DMS153 treated with DMSO at 0.1 percent for 48 hours (cell line): ENCODE data around the gene KLHL34.

Source experiments
- DNase-seq: peaks from one replicate; lab custom pipeline; 2025; ENCODE audit not compliant: unreplicated experiment; lab: John Stamatoyannopoulos, UW

The KLHL34 gene

DNA sequence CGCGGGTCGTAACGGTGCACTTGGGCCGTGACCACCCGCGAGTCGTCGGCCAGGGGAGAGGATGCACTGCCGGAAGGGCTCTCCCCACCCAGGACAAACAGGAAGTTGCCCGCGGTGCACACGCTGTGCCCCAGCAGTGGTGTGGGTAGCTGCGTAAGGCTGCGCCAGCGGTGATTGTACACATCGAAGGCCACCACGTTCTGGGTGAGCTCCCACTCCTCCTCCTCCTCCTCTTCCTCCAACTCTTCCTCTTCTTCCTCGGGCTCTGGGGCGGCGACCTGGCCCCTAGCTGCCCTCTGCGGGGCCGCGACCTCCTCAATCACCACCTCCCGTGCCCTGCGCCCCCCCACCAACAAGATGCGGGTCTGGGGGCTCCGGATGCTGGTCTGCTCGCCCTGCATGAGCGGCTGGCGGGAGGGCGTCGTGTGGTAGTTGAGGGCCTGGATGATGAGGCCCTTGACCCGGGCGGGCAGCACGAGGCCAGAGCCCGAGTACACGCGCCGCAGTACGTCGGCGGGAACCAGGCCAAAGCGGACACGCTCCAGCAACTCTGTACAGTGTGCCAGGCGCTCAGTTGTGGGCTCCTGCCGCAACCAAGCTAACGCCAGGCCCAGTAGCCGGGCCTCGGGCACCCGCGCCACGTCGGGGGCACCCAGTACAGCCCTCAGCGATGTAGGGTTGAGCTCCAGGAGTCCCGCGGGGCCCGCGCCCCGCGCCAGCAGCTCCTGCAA, 1.4 kb downstream of the KLHL34 start:
- no peak for DNase-seq

DNA sequence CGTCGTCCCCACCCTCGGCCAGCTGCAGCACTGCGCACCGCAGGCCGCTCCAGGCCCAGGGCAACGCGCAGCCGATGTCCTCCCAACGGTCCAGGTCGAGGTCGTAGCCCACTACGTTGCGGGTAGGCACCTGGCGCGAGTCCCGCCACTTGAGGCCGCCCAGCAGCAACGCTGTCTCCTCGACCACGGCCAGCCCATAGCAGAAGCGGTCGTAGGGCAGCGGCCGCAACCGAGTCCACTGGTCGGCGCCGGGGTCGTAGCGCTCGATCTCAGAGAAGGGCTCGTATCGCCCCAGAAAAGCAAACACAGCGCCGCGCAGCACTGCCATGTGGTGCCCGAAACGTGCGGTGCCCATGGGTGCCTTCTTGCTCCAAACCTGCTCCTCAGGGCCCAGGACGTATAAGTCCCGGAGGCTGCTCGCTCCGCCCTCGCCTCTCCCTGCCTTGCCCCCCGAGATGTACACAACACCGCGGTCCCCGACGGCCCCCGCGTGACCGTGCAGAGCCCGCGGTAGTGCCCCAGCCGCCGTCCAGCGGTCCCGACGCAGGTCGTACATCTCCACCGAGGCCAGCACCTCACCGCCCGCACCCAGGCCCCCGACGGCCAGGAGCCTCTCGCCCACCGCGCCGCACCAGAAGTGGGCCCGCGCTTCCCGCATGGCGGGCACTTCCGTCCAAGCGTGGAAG, 2.1 kb downstream of the KLHL34 start:
- no peak for DNase-seq

DNA sequence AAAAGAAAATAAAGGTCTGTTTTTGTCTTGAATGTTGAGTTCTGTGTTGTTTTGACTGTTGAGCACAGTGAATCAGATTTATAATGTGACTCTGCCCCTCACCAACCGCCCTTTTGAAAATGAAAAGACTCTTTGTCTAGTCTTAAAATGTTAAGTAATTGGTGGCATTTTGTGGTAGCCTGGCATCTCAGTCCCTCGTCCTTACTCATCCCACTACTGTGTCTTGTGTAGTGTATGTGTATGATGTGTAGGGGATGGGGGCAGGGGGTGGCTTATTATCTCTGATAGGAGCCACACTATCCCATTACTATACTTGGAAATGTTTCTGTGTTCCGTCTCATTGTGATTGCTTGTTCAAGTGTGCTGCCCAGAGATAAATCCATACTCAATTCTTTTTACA, 12.2 kb downstream of the KLHL34 start:
- no peak for DNase-seq

GRCh38 chrX:21645431-21645830, 12.7 kb downstream of the KLHL34 start:
- DNase-seq, result no peak

- no peak for DNase-seq
Measured at GRCh38 chrX:21639775-21640174, 18.4 kb downstream of the KLHL34 start.

- no peak for DNase-seq
Measured at GRCh38 chrX:21638311-21638710, 19.8 kb downstream of the KLHL34 start.

DNA sequence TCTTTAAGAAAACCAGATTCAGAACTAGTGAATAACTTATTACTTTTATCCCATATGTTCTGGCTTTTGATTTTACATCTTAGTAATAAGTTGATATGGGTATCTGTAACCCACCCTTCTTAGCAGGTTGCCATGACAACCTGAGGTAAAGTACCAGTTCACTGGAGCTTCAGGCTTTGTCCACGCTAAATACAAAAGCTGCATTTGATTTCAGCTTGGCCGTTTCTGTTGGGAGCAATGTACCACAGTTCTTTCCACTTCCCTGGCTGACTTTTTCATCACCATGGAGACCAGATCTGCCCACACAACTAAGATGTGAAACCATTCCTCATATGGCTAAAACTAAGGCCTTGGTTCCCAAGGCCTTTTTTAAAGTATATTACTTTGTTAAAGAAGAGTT, 26.1 kb downstream of the KLHL34 start:
- no peak for DNase-seq

DNA sequence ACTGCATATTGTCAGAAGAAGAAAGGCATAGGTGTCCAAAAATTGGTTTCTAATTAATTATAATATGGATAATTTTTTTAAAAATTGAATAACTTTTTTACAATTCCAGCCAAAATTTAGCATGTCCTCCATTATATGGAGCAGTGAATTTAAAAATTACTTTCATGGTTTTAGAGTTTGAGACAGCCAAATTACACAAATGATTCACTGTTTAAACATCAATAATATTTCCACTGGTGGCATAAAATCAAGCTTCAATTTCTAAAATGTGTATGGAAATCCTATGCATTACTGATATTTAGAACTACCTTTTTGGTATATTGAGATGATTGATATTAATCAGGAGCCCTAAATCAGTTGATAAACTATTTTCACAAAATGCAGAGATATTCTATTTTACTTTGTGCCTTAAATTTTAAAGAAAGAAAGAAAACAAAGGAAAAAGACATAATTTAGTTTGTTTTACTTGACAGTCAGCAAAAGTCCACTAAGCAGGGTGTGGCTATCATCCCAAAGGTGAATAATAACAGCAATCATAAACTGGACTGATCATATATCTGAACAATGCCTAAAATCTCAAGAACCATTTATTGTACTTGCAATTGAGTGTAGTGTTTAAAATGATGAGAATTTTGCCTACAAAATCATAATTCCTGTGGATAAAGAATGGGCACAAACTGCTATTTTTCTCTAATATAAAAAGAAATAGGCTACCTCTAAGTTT, 34.2 kb downstream of the KLHL34 start:
- DNase-seq, result no peak

- no peak for DNase-seq
Measured at GRCh38 chrX:21620234-21620633, 37.9 kb downstream of the KLHL34 start.

DNA sequence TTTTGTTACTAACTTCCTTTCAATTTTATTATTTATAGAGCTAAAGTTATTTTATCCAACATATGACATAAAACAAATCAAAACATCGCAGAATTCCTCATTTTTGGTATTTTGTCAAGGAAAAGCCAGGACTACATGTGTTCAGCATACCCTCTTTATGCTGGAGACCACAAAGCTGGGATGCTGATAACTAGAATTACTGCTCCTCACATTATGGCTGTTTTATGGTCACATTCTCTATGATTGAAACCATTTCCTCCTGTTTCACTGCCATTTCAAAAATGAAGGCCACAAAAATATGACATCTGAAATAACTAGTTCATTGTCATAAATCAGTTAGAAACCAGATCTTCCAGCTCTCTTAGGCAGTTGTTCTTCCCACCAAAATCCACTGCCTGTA, 41.7 kb downstream of the KLHL34 start:
- no peak for DNase-seq

DNA sequence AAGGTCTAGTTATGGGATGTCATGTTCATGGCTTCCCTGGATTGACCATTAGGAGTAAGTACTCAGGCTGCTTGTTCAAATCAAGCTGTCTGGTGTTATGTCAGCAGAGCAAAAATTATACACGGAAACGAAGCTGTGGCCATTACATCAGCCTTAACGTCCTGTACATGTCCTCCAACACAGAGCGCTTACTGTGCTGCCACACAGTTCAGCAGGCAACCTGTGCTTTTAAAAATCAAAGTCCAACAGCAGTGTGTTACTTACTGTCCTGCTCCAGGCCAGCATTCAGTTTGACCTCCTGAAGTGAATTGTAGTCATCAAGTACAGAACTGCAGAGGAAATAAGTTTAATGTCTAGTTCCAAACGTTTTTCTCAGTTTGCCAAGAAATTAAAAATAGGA, 46.0 kb downstream of the KLHL34 start:
- DNase-seq, result no peak

DNA sequence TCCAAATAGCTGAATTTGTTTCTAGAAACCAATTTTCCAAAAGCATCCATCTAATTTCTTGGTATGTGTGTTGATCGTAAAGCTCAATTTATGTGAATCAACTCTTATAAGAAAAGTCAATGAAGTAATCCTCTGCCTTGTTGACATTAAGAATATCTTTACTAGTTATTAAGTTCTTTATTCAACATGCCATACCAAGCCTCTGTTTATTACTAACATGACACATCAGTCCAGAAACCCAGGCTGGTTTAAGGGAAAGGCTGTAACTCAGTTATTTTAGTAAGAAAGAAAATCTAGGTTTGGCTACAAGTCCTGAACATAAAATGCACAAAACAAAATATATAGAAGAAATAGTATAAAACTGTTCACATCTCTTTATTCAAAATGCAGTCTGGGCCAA, 48.0 kb downstream of the KLHL34 start:
- no peak for DNase-seq

DNA sequence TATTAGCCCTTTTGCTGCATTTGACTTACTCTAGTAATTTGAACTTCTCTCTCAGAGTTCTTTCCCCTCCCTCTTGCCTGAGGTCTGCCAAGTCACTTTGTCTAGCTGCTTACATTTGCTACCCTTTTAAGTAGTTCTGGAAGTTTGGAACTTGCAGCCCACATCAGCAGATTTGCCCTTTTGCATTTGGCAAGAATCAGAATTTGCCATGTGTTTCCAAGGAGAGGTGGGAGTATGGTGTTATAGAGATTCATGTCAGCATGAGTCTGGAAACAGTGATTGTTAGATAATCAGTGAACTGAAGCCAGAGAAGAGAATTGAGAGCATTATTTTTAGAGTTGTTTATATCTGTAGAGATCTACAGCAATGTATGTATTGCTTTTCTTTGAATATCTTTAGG, 52.1 kb downstream of the KLHL34 start:
- no peak for DNase-seq
